Activated CD4-positive, alpha-beta T cell treated with anti-CD3 and anti-CD28 coated beads for 48 hours (primary cell): ENCODE results near the gene IRF4.
A peak's percentile ranks its signal among the peaks of the same experiment; 100 is the strongest.
"Not testable (repeated sequence)": the region's sequence is repeated elsewhere in the genome, so short reads cannot be mapped to it uniquely, and the experiment has no call there.

Experiments used
- DNase-seq: peaks from one replicate; pipeline ENCODE4 v3.0.0-alpha.2; 2020

Gene IRF4

DNA sequence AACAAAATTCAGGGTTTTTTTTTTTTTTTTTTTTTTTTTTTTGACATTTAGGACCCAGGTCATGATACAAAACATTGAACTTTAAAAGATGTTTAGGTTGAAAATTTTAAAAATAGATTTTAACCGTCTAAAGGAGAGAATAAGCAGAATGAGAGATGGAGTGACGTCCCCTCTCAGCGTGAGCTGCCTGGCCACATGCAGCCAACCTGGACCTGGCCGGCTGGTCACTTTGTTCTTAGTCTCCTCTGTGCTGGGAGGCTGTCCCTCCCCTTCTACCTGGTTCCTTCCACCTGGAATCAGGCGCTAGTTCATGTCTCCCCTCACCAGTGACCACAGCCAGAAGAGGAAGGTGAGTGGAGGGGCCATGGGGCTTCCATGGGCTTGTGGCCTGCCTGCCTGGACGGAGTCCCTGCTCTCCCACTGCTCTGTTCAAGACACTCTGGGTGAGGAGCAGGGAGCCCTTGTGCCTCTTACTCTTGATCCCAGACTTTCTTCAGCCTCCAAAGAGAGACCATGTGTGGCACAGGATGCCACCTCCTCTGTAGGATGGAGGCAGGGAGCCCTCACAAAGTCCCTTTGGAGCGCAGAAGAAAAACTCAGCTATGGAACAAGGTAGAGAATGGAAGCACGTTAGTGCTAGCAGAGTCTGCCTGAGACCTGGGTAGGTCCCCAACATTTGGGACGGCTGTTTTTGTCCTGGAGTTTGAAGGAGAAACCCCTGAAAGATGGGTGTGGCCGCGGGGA lies 31.7 kb downstream of the IRF4 start:
- no peak for DNase-seq

GRCh38 chr6:423799-424345 lies 32.3 kb downstream of the IRF4 start:
- DNase-seq, result no peak

GRCh38 chr6:424741-425417 lies 33.3 kb downstream of the IRF4 start:
- DNase-seq, result no peak

- peak; percentile 53 for DNase-seq
These were observed 33.9 kb downstream of the IRF4 start for GRCh38 chr6:425418-425788.

GRCh38 chr6:426198-426738 lies 34.7 kb downstream of the IRF4 start:
- DNase-seq, result not testable (repeated sequence)

DNA sequence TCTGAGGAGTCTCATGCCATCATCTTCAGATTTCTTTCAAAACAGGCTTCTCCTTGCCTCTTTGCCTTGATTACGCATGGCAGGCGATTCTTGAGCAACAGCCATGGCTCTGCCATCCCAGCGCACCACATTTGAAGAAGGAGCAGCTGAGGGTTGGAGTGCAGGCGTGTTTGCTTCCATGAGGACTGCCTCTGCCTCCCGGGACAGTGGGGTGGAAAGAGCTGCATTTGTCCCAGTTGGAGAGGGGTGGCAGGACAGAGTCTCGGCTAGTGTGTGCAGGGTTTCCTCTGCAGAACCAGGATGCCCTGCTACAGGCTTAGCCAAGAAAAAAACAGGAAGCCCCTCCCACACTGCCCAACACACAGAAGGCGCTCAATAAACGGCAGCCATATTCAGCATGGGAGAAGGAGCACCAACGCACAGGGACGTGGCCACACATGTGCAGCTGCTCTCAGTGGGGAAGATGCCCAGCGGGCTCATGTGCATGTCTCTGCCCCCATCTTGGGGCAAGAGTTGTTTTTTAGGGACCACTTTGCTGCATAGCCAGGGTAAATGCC lies 36.6 kb downstream of the IRF4 start:
- no peak for DNase-seq

- no peak for DNase-seq
These were observed 38.1 kb downstream of the IRF4 start for GRCh38 chr6:429515-430121.

- peak; percentile 53 for DNase-seq
These were observed 40.0 kb downstream of the IRF4 start for GRCh38 chr6:431504-431903.

- DNase-seq, result peak; percentile 83
These were observed 40.4 kb downstream of the IRF4 start for GRCh38 chr6:431986-432385.

GRCh38 chr6:434051-434705 lies 42.6 kb downstream of the IRF4 start:
- DNase-seq, result no peak

DNA sequence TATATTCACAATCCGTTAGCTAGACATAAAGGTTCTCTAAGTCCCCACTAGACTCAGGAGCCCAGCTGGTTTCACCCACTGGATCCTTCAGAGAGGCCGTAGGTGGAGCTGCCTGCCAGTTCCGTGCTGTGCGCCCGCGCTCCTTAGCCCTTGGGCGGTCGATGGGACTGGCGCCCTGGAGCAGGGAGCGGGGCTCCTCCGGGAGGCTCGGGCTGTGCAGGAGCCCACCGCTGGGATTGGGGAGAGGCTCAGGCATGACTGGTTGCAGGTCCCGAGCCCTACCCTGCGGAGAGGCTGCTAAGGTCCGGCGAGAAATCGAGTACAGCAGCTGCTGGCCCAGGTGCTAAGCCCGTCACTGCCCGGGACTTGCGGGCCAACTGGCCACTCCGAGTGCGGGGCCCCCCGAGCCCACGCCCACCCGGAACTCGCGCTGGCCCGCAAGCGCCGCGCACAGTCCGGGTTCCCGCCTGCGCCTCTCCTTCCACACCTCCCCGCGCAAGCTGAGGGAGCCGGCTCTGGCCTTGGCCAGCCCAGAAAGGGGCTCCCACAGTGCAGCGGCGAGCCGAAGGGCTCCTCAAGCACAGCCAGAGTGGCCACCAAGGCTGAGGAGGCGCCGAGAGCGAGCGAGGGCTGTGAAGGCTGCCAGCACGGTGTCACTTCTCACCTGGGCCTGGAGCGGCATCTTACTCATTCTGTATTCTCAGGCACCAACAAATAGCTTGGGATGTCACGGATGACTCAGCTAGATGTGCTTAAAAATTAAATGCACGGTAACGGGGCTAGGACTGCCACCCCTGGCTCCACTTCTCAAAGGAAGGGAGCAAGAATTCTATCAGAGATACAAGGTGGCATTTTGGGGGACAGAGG lies 44.1 kb downstream of the IRF4 start:
- no peak for DNase-seq

- no peak for DNase-seq
These were observed 44.9 kb downstream of the IRF4 start for GRCh38 chr6:436308-437036.

DNA sequence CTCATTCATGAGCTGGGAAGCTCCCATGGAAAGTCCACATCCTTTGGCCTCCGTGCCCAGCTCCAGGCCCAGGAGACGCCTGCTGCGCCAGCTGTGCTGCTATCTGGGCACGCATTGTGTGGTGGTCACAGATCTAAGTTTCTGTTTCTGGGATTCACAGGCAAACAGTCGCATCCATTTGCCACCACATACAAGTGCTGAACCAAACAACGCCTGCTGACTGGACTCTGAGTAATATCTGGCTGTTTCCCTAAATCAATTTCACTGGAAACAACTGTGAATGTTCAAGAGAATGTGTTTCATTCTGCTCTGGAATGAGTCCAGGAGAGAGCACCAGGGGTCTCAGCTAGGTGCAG lies 45.5 kb downstream of the IRF4 start:
- no peak for DNase-seq

DNA sequence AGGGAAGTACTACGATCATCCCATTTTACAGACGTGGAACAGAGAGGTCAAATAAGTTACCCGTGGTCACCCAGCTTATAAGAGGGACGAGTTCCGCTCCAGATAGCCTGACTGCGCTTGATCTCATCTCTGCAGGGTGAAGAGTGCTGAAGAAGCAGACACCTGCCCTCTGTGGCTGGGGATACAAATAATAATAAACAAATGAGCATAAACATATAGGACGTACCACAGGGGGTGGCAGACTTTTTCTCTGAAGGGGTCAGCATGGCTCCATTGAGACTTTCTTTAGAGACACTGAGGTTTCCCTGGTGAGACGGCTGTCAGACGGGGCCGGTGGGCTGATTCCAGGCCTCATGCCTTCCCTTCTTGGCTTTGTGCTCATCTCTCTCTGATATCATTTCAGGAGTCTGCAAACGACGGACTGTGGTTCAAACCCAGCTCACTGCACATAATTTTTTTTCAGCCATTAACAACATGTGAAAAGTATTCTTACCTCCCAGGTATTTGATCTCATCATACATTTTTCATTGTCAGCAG lies 47.1 kb downstream of the IRF4 start:
- no peak for DNase-seq

DNA sequence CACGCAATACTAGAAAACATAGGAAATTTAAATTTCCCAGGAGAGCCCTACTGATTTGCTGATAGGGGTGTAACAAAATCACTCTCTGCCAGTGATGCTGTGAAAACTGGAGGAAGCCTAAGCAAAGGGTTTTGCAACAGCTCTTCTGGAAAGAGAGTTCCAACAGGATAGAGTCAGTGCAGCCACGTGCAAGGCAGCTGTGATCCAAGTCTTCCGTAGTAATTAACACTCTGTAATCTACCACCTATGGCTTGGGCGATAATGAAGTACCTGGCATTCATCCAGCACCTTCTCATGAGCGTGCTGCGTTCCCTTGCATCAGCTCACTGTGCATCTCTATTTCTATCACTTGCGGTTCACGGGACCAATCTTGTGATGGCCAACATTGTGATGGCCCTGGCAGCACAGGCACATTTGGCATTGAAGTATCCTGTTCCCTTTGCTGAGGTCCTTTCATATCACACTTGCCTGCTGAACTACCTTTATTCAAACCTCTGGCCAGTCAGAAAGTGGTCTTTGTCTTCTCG lies 48.2 kb downstream of the IRF4 start:
- no peak for DNase-seq

DNA sequence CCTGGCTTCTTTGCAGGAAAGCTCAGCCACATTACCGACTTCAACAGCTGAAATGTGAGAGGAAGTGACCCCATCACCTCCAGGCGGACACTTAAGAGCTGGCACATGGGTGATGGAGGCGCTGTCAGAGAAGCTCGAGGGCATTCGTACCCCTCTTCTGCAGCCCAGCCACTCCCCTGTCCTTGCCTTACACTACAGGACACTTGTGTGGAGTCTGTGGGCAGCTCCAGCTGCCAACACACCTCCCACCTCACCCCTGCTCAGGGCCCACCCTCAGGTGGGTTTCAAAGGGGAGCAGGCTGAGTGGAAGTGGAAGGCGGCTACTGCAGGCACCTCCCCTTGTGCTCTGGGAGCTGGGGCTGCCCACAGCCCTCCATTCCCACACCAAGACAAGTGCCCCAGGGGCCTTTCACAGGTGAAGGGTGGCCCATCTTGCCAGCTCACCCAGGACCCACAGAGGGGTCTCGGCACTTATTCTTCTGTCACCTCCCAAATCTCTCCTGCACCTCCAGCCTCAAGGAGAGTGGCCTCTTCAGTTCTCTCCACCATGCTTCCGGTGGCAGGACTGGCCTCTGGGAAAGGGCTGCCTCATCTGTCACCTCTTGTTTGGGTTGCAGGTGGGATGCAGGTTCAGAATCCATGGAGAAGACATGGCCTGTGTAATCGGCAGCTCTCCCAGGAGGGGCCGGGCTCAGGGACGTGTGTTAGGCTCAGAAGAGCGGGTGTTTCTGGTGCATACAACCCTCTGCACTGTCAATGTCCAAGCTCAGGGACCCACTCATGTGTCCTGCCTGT lies 49.8 kb downstream of the IRF4 start:
- DNase-seq, result no peak

DNA sequence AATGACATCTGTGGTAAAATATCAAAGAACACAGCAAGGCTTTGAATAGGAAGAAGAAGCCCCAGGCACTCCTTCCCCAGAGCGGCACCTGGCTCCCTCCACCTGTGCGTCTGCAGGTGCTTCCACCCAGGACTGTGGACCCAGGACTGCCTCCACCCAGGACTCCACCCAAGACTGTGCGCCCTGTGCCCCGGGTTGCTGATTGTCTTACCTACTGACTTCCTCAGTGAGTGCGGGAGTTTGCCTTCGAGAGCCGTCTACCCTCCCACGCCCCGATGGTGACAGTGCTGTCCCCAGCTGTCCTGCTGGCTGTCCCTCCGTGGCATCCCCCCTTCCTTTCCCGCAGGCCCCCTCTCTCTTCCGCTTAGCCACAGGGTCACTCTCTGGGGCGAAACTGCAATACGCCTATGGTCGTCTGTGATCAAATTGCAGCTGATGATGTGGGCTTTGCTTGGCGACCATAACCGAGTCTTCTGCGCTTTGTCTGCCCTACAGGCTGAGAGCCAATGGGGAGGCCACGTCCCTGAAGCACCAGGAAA lies 52.1 kb downstream of the IRF4 start:
- no peak for DNase-seq

DNA sequence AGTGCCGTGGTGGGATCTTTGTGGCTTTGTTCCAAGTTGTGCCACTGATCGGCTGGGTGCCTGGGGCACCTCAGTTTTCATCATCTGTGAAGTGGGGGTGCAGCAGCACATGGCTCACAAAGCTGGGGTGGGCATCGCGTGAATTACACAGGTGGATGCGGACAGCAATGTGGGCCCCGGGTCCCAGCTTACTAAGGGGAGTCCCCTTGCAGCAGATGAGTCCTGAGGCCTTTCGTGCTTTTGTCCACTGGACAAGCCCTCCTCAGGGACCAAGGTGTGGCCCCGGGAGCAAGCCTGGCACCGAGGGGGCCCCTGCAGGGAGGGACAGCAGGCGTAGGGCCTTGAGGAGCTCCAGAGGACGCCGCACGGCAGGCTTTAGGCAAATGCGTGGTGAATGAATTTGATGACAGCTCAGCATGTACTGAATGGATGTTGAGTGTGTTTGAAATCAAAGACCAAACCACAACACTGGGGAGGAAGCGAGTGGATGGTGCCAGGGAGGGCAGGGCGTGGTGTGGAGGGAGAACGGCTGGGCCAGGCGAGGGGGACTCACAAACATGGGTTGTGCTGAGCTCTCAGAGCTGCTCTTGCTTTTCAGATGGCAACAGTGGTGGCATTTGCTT lies 53.2 kb downstream of the IRF4 start:
- peak; percentile 71 for DNase-seq
